Activated B cell treated with CpG ODN at 0.5 μM for 24 hours (primary cell): Measurements from ENCODE around the gene ADCK2. TPM values are rescaled to one million over a fixed set of nuclear protein-coding genes. Genes with fewer than 3 reads are reported as not detected.
"Not testable (repeated sequence)": the region's sequence is repeated elsewhere in the genome, so short reads cannot be mapped to it uniquely, and the experiment has no call there.

Experiments used
- ATAC-seq: fragments of 200-7000 bp; cut with Tn5 transposase; one replicate; pipeline ENCODE4 v1.10.0; 2021; ENCODE audit warnings: low read depth, mild to moderate bottlenecking, moderate library complexity
- CTCF ChIA-PET: fragments of 350-600 bp; sonication (Branson Sonifier 250); formaldehyde crosslinking; loops from one replicate; lab custom pipeline; 2021; ENCODE audit warnings: antibody characterized with exemption; lab: Charles Lee
- POLR2A ChIA-PET: fragments of 350-600 bp; sonication (Branson Sonifier 250); formaldehyde crosslinking; loops from one replicate; lab custom pipeline; 2021; ENCODE audit warnings: antibody characterized with exemption; lab: Charles Lee
- DNase-seq: peaks from one replicate; pipeline ENCODE4 v3.0.0; 2022
- H3K27ac Mint-ChIP-seq: one replicate; pipeline ENCODE4 v1.8.0; 2020; ENCODE audit warnings: mixed read lengths
- H3K27me3 Mint-ChIP-seq: one replicate; pipeline ENCODE4 v1.8.0; 2021; ENCODE audit warnings: mixed read lengths
- H3K36me3 Mint-ChIP-seq: one replicate; pipeline ENCODE4 v1.8.0; 2021; ENCODE audit warnings: low read depth, mixed read lengths
- H3K4me1 Mint-ChIP-seq: one replicate; pipeline ENCODE4 v1.8.0; 2021; ENCODE audit warnings: mixed read lengths
- H3K4me3 Mint-ChIP-seq: one replicate; pipeline ENCODE4 v1.8.0; 2020; ENCODE audit warnings: mild to moderate bottlenecking, mixed read lengths
- H3K9me3 Mint-ChIP-seq: one replicate; pipeline ENCODE4 v1.8.0; 2020; ENCODE audit warnings: mixed read lengths
- intact Hi-C: fragments of 100-400 bp; cut with micrococcal nuclease; formaldehyde crosslinking; loops from one replicate; pipeline ENCODE4 v1.15.1; 2024
- total RNA-seq: library from RNA; stranded (reverse); gene quantifications from 2 replicates; pipeline ENCODE4 v1.2.3, GENCODE V29; 2022
- TF ChIP-seq, protein P1 (sequence below): fragments of 200-600 bp; IDR thresholded peaks from one replicate; pipeline ENCODE4 v1.8.0; 2022; ENCODE audit warnings: antibody characterized with exemption, mild to moderate bottlenecking

ADCK2 gene
- total RNA-seq, 1 donor from 2014 or later: 19.1 TPM

DNA sequence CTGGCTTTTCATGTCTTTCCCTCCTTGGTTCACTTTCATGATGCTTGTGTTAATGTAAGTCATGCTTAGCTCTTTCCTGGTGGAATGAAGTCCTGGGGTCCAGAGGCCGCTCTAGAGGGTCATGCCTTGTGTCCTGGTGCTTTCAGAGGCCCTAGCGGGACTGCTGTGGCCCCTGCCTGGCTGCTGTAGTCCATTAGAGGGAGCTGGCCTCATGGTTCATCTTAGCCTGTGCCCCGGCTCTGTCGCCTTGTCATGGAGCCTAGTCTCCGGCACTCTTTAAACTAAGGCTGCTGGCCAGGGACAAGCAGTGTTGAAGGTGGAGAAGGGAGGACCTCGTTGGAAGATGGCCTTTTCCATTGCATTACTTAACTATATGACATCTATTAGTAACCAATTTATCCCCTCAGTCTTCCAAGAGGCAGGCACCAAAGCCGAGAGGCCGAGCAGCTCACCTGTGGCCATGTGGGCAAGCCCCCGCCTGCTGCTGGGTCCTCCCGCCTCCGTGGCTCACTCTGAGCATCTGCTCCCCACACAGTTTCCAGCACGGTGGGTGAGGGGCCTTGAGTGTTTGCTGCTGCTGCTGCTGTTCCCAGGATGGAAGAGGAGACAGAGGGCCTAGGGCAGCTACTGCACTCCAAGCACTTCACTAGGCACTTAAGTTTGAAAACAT is 18.8 kb downstream of the ADCK2 start:
- DNase-seq (no peak), ATAC-seq (no peak)
- H3K4me1 Mint-ChIP-seq: peaks cover 8% of the 10 kb centered on the region
- ChIA-PET CTCF (no interaction called here), POLR2A (no interaction called here)
- no peaks in the 10 kb centered on the region for H3K27me3 Mint-ChIP-seq
- intact Hi-C loops: no loop called here
- H3K36me3 Mint-ChIP-seq: peaks cover 55% of the 10 kb centered on the region
- H3K9me3 Mint-ChIP-seq: no peaks in the 10 kb centered on the region
- H3K4me3 Mint-ChIP-seq: no peak overlapping the region
- H3K27ac Mint-ChIP-seq: no peak overlapping the region
- TF ChIP-seq, protein P1, sequence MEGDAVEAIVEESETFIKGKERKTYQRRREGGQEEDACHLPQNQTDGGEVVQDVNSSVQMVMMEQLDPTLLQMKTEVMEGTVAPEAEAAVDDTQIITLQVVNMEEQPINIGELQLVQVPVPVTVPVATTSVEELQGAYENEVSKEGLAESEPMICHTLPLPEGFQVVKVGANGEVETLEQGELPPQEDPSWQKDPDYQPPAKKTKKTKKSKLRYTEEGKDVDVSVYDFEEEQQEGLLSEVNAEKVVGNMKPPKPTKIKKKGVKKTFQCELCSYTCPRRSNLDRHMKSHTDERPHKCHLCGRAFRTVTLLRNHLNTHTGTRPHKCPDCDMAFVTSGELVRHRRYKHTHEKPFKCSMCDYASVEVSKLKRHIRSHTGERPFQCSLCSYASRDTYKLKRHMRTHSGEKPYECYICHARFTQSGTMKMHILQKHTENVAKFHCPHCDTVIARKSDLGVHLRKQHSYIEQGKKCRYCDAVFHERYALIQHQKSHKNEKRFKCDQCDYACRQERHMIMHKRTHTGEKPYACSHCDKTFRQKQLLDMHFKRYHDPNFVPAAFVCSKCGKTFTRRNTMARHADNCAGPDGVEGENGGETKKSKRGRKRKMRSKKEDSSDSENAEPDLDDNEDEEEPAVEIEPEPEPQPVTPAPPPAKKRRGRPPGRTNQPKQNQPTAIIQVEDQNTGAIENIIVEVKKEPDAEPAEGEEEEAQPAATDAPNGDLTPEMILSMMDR: no peak

DNA sequence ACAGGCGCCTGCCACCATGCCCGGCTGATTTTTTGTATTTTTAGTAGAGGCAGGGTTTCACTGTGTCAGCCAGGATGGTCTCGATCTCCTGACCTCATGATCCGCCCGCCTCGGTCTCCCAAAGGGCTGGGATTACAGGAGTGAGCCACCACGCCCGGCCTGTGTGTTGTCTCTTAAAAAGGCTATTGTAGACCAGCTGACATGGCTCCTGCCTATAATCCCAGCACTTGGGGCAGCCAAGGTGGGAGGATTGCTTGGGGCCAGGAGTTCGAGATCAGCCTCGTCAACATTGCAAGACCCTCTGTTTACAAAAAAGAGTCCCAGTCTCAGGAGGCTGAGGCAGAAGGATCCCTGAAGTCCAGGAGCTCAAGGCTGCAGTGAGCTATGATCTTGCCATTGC is 21.1 kb downstream of the ADCK2 start:
- H3K4me3 Mint-ChIP-seq, intact Hi-C loops: not testable (repeated sequence)

DNA sequence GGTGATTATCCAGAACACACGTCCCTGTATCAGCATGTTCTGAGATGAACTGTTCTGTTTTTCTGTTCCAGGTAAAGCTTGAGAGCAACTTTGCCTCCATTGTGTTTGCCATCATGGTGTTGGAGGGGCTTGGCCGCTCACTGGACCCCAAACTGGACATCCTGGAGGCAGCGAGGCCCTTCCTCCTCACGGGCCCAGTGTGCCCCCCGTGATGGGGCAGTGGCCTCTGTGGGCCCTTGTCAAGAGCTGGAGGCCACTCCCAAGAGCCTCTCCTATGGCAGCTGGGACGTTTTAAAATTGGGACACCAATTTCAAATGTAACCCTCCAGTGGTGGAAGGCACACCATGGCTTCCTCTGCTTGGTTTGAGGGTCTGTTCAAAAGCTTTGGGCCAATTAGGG is 21.8 kb downstream of the ADCK2 start:
- Mint-ChIP-seq H3K9me3 (no peaks in the 10 kb centered on the region), H3K4me1 (peaks cover 33% of the 10 kb centered on the region), H3K27ac (no peak overlapping the region), H3K4me3 (no peak overlapping the region), H3K36me3 (peaks cover 40% of the 10 kb centered on the region), H3K27me3 (no peaks in the 10 kb centered on the region)
- ATAC-seq: no peak
- POLR2A ChIA-PET: interaction anchor here (2.3 kb wide), 1 partner anchor 21 kb away, joined by 8 read pairs; the partner anchor contains the start of gene ADCK2
- intact Hi-C loops: no loop called here
- DNase-seq: no peak
- CTCF ChIA-PET: no interaction called here
- TF ChIP-seq, protein P1: no peak

More for the DNA sequence above, 21.1 kb downstream of the ADCK2 start:
- H3K27me3 Mint-ChIP-seq, H3K9me3 Mint-ChIP-seq, H3K27ac Mint-ChIP-seq, DNase-seq, POLR2A ChIA-PET, ATAC-seq, CTCF ChIA-PET: not testable (repeated sequence)
- Mint-ChIP-seq H3K4me1 (peaks cover 28% of the 10 kb centered on the region), H3K36me3 (peaks cover 44% of the 10 kb centered on the region)

DNA sequence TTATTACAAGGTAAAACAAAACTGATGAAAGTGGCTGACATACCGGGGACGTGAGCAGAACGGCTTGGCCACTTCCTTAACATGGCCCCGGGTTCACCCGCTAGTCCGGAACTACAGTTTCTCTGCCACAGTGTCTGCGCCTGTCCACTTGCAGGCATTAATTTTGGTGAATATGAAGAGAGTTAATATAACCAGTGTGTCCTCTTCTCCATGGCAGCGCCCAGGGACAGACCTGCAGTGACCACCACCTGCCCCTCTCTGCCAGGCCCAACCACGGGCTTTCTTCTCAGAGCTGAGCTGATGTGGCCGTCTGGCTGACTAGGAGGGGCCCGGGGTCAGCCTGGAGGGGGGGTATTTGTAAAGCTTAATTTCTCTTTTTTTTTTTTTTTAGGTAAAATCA is 22.6 kb downstream of the ADCK2 start:
- H3K4me3 Mint-ChIP-seq: no peak overlapping the region

DNA sequence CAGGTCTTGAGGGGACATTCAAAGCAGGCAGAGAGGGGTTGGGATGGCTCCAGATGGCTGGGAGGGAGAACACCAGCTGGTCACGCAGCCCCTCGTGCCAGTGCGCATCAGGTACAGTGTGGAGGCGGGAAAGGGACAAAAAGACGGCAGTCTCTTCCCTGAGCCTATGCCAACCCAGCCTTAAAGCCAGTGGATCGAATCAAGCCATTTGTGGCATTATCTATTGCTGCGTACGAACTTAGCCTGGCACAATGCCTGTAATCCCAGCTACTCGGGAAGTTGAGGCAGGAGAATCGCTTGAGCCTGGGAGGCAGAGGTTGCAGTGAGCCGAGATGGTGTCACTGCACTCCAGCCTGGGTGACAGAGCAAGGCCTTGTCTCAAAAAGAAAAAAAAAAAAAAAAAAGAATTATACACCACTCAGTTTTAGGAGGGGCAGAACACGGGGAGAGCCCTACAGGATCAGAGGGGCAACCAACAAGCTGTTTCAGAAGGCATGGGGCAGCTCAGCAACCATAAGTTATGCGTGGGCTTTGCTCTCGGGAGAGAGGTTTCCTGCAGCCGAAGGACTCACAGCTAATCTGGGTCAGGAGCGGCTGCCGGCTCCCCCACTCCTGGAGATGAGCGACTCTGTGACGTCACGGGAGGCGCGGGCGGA is 23.4 kb downstream of the ADCK2 start:
- CTCF ChIA-PET: interaction anchor here (0.7 kb wide), 1 partner anchor 42 kb away, joined by 3 read pairs; no protein-coding TSS in a partner anchor
- peak overlapping the region; percentile 98 for H3K27ac Mint-ChIP-seq
- TF ChIP-seq, protein P1: no peak
- DNase-seq (no peak), ATAC-seq (no peak)
- peak overlapping the region; percentile 94 for H3K4me3 Mint-ChIP-seq
- intact Hi-C loops: loop anchor here (1.0 to 5.0 kb wide), 8 partner anchors 20 to 1355 kb away; partner anchors contain the start of genes BRAF, FMC1, MRPS33 and SSBP1
- H3K9me3 Mint-ChIP-seq: no peaks in the 10 kb centered on the region
- peaks cover 34% of the 10 kb centered on the region for H3K4me1 Mint-ChIP-seq
- POLR2A ChIA-PET: interaction anchor here (0.6 to 2.3 kb wide), 10 partner anchors 10 to 1465 kb away, joined by 3 to 8 read pairs (median 5); partner anchors contain the start of genes ADCK2, MKRN1, MRPS33 and UBN2
- peaks cover 31% of the 10 kb centered on the region for H3K36me3 Mint-ChIP-seq
- no peaks in the 10 kb centered on the region for H3K27me3 Mint-ChIP-seq

More for the DNA sequence above, 22.6 kb downstream of the ADCK2 start:
- Mint-ChIP-seq H3K36me3 (peaks cover 35% of the 10 kb centered on the region), H3K27ac (no peak overlapping the region), H3K4me1 (peaks cover 34% of the 10 kb centered on the region), H3K9me3 (no peaks in the 10 kb centered on the region), H3K27me3 (no peaks in the 10 kb centered on the region)
- TF ChIP-seq, protein P1: no peak
- POLR2A ChIA-PET: interaction anchor here (0.9 to 2.3 kb wide), 3 partner anchors 19 to 216 kb away, joined by 3 to 8 read pairs (median 7); partner anchors contain the start of genes ADCK2 and MKRN1
- DNase-seq (no peak), ATAC-seq (no peak)
- intact Hi-C loops: loop anchor here (5.0 kb wide), 1 partner anchor 957 kb away; no protein-coding TSS in a partner anchor
- CTCF ChIA-PET: no interaction called here
